Activated CD8-positive, alpha-beta memory T cell treated with anti-CD3 and anti-CD28 coated beads, Interleukin-2, amount 50 U/mL, for 1 hour (primary cell): ENCODE data around the gene ADCY5.

ENCODE experiments used
- DNase-seq: peaks from one replicate; pipeline ENCODE4 v3.0.0-alpha.2; 2020; ENCODE audit errors: extremely low read depth

The ADCY5 gene

DNA sequence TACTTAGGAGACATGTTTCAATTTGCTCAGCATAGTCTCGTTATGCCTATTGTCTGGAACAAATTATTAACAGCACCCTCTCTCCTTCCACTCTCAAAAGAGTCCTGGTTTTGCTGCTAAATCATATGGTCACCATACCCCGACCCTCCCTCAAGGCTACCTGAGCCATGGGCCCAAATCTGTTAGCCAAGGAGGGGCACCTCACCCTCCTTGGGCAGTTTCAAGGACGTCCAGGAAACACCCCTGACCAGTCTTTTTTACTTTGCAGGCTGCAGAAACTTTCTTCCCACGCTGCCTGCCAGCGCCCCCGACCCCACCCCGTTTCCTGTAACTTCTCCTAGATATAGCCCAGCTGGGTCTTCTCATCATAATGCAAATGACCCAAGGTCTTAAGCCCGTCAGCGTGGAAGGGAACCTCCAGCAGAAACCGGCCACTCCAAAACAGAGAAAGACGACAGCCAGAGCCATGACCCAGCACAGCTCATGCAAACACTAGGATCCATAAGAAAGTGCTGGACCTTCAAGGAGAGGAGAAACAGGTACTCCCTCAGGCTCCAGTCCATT lies 62.3 kb downstream of the ADCY5 start:
- DNase-seq, result no peak

DNA sequence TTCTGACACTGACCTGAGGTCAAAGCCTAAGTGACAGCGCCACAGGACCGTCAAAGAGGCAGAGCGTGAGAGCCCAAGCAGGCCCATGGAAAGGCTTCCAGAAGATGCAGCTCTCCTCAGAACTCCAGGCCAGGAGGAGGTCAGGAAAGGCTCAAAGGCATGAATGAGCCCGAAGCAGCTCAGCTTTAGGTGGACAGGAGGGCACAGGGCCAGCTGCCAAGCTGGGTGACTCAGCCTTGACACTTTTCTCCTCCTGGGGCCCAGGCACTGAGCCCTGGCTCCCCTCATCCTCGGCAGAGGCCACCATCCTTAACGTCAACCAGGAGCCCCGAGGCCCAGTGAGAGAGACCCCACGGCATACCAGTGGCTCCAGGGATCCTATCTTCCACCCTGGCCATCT lies 62.9 kb downstream of the ADCY5 start:
- DNase-seq, result no peak

DNA sequence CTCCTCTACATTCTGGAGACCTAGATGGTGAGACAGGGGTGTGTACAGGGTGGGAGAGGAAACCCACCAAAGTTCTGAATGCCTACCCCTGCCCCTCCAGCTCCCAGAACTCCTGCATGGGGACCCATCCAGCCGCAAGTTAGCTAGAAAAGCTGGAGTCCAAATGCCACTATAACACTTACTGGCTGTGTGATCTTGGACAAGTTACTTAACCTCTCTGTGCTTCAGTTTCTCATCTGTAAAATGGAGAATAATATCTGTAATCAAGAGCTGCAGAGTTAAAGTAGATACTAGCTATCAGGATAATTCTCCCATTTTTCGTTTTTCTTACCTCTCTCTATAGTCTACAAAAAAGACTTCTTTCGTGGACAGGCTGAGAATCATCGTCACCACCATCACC lies 63.4 kb downstream of the ADCY5 start:
- no peak for DNase-seq

DNA sequence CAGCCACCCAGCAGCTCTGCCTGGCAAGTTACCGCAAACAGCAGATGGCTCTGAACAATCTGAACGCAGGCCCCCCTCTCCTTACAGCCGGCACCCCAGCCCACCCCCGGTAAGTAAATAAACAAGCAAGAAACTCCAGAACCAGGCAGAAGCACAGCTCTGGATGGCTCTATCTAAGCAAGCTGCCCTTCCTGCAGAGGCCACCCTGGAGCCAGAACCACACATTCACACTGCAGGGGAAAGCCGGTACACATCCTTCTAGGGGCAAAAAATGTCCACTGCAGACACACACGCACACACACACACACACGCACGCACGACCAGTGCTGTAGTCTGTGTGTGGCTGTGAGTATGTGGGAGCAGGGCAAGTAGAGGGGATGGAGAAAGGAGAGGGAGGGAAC lies 63.9 kb downstream of the ADCY5 start:
- no peak for DNase-seq

DNA sequence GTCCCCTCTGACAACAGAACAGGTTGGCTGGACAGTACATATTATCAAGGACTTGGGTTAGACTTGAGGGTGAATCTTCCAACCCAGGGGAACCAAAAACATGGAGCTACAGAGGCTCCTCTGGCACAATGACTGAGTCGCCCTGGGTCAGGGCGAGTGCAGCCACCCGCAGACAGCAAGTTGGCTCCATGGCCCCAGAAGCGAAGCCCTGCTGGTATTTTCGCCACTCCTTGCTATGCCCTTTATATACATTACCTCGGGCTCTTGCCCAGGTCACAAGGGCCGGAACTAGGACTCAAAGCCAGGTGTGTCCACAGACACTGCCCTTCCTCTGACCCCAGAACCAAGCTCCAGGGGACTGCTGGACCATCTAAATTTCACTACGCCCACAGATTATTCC lies 64.6 kb downstream of the ADCY5 start:
- no peak for DNase-seq

DNA sequence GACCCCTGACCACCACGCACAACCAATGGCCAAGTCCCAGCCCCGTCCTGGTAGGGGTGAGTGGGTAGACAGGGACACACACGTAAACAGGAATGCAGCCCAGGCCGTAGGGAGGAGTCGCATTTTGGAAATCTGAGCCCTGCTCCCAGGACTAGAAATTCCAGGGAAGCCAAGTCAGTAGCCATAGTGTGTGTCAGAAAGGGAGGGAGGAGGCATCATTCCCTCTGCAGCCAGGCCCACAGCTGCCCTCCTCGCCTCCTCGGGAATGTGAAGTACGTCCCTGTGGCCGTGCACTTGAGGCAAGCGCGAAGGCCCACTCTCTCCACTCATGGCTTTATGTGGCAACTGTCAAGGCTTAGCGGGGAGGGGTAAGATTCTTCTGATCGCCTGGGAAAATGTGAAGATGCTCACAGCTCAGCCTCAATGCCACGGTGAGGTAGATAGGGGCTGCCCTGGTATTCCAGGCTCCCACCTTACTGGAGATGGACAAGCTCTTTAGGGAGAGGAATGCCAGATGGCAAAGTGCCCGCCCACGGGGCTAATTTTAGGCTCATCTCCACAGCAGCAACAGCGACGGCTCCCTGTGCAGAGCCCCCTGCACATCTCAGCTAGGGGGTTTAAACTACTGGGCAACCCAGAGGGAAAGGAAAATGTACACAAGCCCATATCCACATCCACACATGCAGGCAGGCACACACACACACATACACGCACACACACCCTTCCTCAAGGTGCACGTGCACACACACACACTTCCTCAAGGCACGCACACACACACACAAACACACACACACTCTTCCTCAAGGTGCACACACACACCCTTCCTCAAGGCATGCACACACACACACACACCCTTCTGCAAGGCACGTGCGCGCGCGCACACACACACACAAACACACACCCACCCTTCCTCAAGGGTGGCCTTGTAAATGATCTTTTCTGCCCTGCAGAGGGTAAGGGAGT lies 65.5 kb downstream of the ADCY5 start:
- DNase-seq, result no peak

DNA sequence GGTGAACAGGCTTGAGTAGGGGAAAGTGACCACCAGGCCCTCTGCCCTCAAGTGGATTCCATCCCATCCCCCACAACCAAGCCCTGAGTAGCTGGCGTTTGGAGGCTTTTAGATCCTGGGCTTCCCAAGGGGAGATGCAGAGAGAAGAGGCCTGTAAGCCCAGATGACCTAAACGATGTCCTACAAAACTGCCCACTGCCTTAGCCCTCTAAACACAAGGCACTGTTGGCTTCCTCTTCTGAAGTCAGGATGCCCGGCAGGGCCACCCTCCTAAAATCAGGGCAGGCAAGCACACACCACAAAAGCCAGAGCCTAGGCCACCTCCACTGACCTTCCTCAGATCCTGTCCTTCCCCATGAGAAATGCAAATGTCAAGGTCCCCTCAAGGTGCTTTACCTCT lies 68.6 kb downstream of the ADCY5 start:
- DNase-seq, result no peak

DNA sequence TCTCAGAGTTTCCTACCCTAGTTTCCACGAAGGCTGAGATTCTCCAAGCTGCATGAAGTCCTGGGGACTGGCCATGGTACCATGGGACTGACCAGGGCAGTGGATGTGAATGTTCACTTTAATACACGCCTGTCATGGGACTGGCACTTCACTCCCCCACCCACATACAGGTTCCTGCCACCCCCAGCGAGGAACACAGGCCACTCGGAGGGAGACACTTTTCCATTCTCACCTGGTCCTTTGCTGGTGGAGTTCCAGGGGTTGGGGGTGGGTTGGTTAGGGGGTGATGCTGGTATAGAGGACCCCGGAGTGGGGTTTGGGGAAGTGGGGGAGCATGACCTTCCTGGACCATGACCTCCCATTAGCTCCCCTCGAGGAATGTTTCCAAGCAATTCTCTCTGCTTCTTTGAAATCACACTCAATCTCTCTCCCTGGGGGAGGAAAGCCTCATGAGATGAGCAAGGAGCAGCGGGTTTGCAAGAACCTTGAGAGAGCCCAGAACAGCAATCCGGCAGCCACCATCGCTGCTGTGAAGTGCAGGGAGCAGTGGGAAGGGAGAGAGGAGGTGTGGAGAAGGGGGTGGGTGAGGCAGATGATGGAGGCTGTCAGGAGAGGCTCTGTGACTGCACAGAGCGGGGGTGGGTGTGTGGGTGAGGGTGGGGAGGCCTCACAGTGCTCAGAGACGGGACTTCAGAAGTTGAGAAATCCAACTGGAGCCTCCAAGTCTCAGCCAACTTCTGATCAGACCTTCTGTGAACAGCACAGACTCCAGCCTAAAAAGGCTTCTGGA lies 69.7 kb downstream of the ADCY5 start:
- no peak for DNase-seq

DNA sequence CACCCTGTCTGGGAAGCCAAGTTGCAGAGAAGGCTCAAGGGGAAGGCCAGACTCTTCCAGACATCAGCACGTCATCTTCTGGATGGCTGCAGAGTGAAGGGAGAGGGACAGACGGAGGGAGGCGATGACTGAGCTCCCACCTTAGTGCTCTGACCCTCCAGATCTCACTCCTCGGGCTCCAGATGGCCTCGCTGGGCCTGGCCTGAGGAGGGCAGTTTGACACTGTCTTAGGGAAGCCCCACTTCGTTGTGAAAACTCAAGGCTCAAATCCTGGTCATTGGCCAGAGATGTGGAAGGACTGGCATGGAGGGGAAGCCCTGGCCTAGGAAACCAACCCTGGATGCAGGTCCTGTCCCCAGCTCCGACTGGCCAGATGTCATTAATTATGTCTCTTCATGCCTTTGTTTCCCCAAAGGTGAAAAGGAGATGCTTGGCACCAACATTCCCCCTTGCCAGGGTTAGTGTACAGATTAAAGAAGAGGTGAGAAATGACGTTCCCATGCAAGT lies 70.4 kb downstream of the ADCY5 start:
- no peak for DNase-seq

DNA sequence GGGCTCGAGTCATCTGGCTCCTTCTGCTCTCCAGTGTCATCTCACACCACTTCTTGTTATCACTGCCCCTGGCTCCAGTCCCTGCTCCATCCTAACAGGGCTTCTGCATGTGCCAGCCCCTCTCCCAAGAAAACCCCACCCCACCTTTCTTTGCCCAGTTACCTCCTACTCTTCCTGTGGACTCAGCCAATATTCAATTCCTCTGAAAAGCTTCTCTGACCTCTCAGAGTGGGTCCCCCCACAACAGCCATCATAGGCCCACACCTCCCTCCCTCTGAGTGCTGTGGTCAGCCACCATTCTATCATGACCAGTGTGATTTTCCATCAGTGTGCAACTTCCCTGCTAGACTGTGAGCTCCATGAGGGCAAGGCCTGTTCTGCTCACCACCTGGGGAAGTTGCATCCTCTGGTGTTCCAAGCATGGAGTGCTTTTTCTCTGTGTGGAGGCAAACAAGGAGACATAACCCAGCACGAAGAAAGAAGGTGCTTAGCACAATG lies 71.6 kb downstream of the ADCY5 start:
- no peak for DNase-seq

DNA sequence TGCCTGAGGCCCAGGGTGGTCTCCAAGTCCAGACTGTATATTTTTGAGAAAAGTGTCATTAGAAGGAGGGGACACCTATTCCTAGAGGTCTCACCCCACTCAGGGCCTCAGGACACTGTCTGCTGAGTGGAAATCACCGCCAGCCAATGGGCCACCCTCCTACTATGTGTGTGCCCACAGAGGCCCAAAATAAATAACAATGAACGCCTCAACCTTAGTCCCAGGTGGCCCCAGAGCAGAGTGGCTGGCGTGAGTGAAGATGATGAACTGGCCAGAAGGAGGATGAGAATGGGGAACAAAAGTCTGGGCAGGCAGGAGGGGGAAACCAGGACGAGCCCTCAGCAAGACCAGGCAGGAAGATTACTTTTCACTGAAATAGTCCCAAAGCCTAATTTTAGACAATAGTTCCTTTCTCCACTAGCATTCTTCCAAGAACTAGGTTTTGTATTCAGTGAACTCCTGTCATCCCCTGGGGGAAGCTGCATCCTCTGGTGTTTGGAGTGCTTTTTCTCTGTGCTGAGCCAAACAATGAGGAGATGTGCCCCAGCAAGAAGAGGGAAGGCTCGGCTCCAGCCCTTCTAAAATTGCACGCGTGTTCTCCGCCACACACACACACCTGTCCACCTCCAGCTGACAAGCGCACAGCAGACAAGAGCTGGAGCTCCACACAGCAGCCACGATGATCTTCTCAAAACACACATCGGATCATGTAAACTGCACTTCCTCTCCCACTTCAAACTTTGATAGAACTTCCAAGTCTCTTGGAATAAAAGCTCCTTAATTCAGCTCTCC lies 72.2 kb downstream of the ADCY5 start:
- no peak for DNase-seq

DNA sequence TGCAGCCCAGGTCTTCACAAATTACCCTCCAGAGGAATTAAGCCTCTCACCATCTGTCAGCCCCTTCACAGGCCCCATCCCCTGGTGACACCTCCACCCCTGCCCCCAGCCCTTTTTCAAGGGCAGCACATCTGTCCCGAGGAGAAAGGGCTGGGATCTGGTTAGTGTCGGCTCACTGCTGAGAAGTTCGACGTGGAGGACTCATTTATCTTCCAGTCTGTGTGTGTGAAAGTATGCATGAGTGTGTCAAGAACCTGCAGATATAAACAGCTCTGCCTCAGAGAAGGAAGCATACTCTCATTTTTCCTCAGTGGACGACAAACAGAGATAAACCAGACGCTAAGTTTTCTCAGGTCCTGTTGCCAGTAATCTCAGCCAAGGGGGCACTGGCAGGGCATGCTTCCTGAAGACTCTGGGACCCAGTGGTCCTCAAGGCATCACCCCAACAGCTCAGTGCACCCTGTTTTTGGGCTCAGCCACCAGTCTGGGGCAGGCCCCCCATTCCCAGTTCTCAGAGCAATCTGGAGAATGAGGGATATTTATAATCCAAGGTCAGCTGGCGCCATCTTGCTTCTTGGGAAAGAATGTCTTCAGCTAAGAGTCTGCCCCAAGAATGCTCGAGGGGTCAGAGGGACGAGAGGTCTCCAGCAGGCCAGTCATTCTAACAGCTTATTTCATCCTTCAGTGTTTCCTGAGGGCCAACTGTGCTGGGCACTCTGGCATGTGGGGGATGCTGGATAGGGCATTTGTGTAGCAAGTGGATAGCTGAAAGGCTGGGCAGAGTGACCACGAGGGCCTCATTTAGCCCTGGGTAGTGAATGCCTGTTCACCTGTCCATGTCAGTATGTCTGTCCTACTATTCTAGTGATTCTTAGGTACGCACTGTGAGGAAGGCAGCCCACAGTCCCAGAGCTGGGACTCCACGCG lies 73.6 kb downstream of the ADCY5 start:
- no peak for DNase-seq

DNA sequence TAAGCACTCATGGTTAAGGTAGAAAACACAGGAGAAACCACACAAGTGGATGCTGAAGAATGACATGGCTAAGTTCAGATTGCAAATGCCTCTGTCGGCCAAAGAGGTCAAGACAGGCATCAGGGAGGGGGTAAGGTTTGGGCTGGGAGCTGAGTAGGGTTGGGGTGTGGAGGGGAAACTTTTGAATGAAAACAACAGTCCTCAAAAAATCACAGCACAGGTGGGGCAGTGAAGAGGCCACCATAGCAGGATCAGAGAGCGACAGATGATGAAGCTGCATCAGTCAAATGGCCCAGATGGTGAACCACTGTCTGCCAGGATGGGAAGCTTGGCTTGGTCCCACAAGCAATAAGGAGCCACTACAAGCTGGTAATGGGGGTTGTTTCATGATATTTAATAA lies 74.9 kb downstream of the ADCY5 start:
- no peak for DNase-seq

DNA sequence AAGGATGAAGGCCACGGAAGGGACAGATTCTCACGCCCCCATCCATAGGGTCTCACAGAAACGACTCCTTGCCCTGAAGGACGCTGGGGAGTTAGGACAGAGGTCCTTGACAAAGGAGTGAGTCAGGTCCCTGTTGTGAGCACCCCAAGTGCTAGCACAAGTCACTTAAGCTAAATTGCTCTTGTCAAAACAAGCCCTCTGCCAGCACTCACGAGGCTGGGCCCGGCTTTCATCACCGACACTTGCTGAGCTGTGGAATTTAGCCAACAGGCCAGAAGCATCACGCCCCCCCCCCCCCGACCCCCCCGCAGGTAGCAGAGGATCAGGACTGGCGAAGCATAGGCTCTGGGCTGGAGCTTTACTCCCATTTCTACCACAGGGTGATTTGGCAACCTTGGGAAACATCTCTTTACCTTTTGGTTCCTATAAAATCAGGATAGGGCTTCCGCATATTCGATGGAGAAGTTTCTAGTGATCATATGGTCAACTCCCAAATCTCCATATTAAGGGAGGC lies 75.4 kb downstream of the ADCY5 start:
- DNase-seq, result no peak

DNA sequence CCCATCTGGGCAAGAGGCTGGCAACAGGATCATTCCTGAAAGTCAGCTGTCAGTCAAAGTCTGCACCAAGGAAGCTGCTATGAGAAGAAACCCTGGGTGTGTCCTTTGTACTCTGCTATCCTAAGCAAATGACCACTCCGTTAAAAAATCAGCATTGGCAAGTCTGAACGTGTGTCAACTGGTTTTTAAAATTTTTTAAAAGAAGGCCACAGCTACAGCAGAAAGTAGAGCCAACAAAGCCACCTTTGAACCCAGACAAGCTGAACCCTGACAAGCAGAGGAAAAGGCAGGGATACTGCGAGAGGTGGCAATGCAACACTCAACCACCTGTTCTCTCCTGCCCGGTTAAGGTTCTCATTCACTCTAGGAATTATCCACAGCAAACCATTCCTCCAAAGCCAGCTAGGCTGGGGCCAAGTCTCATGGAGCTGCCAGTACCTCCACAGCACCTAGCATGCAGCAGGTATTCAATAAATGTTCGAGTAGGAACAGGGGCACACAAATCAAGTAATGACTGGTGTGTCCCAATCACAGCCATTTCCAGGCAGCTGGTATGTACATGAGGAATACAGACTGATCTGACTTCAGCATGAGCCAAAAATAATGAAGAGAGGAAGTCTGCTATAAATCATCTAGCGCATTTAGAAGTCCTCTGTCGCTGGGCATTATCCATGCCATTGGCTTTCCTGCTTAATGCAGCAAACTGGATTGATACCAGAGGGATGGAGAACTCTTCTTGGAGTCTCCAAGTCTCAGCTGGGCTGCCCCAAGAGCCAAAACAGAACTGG lies 76.0 kb downstream of the ADCY5 start:
- no peak for DNase-seq

DNA sequence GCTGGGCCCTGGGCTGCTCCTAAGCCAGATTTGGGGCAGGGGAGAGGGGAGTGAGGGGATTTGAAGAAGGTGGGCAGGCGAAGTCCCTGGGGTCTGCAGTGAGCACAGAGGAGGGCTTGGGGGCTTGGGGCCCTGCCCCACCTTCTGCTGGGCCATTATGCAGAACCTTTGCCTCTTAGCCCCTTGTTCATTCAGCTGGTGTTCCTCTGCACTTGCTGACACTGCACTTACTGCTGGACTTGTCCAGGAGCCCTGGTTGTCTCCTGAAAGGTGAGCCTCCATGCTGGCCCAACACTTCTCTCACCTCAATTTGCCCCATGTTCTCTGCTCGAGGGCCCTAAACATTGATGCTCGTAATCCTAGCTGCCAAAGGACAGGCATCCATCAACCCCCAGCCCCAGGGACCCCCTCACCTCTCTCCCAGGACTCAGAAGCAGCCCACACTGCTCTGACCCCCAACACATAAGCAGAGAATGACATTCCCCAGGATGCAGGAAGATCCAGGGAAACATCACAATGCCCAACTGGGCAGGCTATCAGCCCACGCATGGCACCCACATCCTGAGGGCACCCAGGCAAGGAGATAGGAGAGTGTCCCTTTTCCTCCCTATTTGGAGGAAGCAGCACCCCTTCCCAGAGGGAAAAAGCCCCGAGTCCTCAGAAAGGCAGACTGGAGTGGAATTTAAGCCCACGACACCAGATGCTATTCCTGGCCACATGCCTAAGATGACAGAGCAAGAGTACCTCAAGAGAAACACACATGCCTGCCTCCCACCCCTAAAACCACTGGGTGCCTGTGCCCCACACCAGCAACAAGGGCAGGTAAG lies 76.8 kb downstream of the ADCY5 start:
- DNase-seq, result no peak

DNA sequence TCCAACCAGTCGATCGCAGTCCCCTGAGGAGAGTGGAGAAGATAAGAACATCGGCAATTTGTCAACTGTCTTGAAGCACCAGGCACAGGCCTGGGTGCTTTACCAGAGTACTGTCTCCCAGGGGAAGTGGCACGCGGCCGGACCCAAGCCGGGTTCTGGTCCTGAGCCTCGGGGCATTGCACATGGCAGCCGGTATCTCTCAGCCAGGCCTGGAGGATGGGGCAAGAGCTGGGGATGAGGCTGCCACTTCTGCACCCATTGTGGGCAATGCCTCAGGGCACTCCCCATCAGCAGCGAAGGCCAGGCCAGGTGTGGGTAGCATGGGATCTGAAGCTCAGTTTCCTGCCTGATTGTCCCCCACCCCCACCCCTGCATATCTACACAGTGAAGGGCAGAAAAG lies 77.5 kb downstream of the ADCY5 start:
- DNase-seq, result no peak

DNA sequence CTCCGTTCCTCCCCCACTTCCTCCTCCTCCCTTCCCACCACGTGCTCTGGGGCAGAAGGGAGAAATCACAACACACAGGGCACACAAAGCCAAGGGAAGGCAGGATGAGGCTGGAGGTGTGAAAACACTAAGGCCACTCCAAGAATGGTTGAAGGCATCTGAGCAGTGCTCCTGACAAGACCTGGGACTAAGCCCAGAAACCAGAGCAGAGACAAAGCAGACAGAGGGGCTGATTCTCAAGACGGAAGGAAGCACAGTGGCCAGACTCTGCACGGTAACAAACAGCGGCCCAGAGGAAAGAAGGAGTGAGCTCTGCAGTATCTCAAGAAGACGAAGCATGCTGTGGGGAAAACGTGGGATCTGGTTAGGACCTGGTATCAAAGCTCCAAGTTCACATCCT lies 78.1 kb downstream of the ADCY5 start:
- DNase-seq, result no peak
